ENCODE results near the gene RSKR.
A peak's percentile ranks its signal among the peaks of the same experiment; 100 is the strongest.
"Not testable (repeated sequence)": the region's sequence is repeated elsewhere in the genome, so short reads cannot be mapped to it uniquely, and the experiment has no call there.

RSKR gene

GRCh38 chr17:28620010-28620409 is 6.0 kb upstream of the RSKR start:
- no peak for DNase-seq

- DNase-seq = no peak
Observed at GRCh38 chr17:28618464-28618863, 4.5 kb upstream of the RSKR start.

DNA sequence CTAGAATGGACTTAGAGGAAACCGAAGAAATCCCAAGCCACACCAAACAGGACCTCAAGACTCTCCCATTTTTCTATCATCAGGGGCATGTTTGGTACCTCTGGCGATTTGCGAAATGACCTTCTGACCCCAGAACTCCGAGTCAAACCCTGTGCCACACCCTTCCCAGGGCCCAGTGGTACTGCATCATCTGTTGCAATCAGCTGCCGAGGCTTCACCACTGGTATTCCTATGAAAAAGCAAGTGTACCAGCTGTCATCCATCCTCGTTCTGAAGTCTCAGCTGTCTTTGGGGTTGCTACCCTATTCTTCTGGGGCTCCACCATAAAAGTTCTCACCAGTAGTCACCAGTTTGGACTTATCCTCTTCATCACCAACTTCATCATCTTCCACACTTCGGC is 2.3 kb upstream of the RSKR start:
- DNase-seq = no peak

GRCh38 chr17:28615260-28615940 is 1.4 kb upstream of the RSKR start:
- no peak for DNase-seq

GRCh38 chr17:28612936-28613872 is 781 bp downstream of the RSKR start:
- DNase-seq = peak; percentile 39 to 43

DNA sequence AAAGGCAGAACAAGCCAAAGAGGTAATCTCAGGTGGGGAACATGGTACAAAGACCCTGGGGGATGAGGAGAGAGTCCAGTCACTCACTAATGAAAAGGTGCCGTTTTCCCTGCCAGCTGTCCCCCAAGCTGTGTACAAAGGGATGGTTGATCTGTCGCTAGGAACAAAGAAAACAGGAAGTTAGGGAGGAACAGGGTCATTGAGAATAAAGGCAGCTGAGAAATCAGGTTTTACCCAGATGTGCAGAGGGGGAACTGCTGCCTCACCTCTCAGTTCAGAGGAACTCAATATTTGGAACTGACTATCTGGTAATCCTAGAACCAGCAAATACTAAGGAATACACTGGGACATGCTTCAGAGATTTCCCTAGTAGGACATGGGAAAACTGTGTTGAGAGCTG is 1.5 kb downstream of the RSKR start:
- DNase-seq = no peak

- DNase-seq = no peak
Observed at GRCh38 chr17:28610376-28610775, 3.6 kb downstream of the RSKR start.

DNA sequence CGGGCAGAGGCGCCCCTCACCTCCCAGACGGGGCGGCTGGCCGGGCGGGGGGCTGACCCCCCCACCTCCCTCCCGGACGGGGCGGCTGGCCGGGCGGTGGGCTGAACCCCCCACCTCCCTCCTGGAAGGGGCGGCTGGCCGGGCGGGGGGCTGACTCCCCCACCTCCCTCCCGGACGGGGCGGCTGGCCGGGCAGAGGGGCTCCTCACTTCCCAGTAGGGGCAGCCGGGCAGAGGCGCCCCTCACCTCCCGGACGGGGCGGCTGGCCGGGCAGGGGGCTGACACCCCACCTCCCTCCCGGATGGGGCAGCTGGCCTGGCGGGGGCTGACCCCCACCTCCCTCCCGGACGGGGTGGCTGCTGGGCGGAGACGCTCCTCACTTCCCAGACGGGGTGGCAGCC is 10.0 kb downstream of the RSKR start:
- DNase-seq = not testable (repeated sequence)

- DNase-seq = peak; percentile 78 to 83
Observed at GRCh38 chr17:28599311-28600184, 14.4 kb downstream of the RSKR start.

- peak; percentile 93 to 96 for DNase-seq
Observed at GRCh38 chr17:28598799-28599310, 15.1 kb downstream of the RSKR start, which contains the start of gene SPAG5. SPAG5 (minus strand) TSS chr17:28599025; CDS start chr17:28598946, 79 bp downstream.

DNA sequence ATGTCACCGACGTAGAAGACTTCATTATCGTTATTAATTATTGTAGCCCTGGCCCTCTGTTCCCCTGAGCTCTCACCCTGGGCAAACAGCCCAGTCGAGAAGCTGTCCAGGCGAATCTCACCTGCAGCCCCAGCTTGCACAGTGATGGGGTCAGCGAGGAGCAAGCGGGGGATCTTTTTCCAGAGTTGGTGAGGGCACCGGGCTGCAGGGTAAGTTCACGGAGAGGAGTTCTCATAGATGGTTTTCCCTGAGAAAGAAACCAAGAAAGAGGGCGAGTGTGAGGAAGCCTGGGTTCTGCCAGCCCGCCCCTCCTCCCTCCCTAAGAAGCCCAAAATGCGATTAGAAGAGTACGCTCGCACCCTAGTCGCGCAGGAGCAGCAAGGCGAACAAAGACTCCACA is 15.6 kb downstream of the RSKR start:
- no peak for DNase-seq

GRCh38 chr17:28597606-28598383 is 16.2 kb downstream of the RSKR start:
- no peak for DNase-seq

DNA sequence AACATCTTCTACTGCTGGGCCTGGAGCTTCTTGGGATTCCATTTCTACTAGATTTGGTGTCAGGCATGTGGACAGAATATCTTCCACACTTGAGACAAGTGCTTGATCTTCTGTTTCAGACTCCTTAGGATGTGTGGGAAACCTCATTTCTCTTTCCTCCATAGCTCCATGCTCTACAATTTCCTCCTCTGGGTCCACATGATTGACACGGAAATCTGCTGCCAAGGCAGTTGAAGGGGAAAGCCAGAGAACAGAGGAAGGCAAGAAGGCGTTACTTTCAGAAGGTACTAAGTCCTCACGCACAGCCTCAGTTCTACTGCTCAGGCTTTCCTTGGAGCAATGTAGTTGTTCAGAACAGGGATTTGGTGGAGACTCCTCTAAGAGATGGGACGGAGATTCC is 21.7 kb downstream of the RSKR start:
- DNase-seq = no peak

DNA sequence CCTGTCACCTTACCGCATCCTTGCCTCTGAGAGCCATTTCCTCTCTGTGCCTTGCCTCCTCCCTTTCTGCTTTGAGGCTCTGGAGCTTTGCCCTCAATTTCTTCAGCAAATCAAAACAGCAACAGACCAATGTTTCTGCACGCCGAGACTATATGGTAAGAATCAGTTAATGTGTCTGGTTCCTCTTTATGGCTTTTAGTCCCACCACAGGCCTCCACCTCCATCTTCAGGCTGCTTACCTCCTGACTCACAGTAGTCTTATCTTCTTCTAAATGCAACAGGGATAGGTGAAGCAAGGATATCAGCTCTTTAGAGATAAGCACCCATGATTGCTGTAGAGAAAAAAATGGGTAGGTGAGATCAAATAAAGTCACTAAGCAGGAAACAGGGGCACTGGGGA is 28.1 kb downstream of the RSKR start:
- no peak for DNase-seq

GRCh38 chr17:28584434-28584833 is 29.6 kb downstream of the RSKR start:
- DNase-seq = no peak

- DNase-seq = no peak
Observed at GRCh38 chr17:28582513-28582912, 31.5 kb downstream of the RSKR start.

GRCh38 chr17:28580959-28581358 is 33.0 kb downstream of the RSKR start:
- DNase-seq = no peak

DNA sequence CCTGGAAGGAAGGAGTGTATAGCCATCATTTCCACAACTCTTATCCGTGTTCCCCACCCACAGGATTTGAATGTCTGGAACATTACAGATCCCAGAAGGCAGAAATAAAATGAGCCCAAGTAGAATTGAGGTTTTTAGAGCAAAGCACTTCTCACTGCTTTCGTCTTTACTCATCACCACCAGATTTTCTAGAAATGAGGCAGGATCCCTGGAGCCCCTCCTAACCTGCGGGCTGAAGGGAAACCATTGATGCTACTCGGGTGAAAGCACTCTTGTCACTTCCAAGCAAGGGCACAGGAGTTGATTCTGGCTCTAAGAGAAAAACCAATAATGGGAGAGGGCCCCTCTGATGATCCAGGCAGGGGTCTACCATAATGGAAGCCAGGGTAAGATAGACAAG is 34.5 kb downstream of the RSKR start:
- peak; percentile 59 to 61 for DNase-seq

- no peak for DNase-seq
Observed at GRCh38 chr17:28578246-28579195, 35.5 kb downstream of the RSKR start.

- no peak for DNase-seq
Observed at GRCh38 chr17:28577466-28577824, 36.5 kb downstream of the RSKR start.

All from activated T-cell treated with anti-CD3 and anti-CD28 coated beads, Interleukin-2, amount 50 U/mL, for 48 hours (primary cell).